ENCODE data around the gene CENPV. TPM values are rescaled to one million over a fixed set of nuclear protein-coding genes. Genes with fewer than 3 reads are reported as not detected.

CENPV gene
- total and polyA plus RNA-seq, 10 of the 15 experiments (the other 5 are each of a cell fraction or from before 2014, with no cell fraction given): 22.5 to 98.6 (median 80.8) TPM

- ChIA-PET SMC1A (ENCODE audit: uncharacterized antibody, unreplicated experiment) (interaction anchor here (0.8 to 4.9 kb wide), 23 partner anchors 9 to 225 kb away, joined by 3 to 103 read pairs (median 8); partner anchors contain the start of genes CENPV, TRPV2 and UBB), POLR2A (interaction anchor here (0.5 to 2.4 kb wide), 5 partner anchors 11 to 78 kb away, joined by 3 to 20 read pairs (median 6); partner anchors contain the start of genes CENPV, TRPV2 and UBB), CTCF (interaction anchor here (0.6 to 6.2 kb wide), 32 partner anchors 11 to 225 kb away, joined by 3 to 152 read pairs (median 10); partner anchors contain the start of genes CENPV and TRPV2), RAD21 (ENCODE audit: unreplicated experiment) (interaction anchor here (1.0 to 7.1 kb wide), 14 partner anchors 16 to 225 kb away, joined by 3 to 86 read pairs (median 12); partner anchors contain the start of genes TRPV2 and UBB)
- H3K36me3 ChIP-seq (ENCODE audit: control insufficient read depth in 2 of 2, insufficient read depth in 2 of 2, low read length in 1 of 2): no peaks in the 10 kb centered on the region
- no peak for DNase-seq (ENCODE audit: low read depth, low spot score)
- H3K4me1 ChIP-seq (ENCODE audit: control insufficient read depth, insufficient read depth, low read length): peaks cover 3% of the 10 kb centered on the region; the same call in 1 of the 2 replicates
- H3K4me3 ChIP-seq: no peak overlapping the region
- in situ Hi-C loops (cut with MboI): loop anchor here (5.0 kb wide), 1 partner anchor 158 kb away; no protein-coding TSS in a partner anchor
- intact Hi-C loops (cut with micrococcal nuclease; ENCODE audit: unreplicated experiment): loop anchor here (1.0 to 5.0 kb wide), 2 partner anchors 51 to 223 kb away; partner anchors contain the start of gene TRPV2
- H3K27me3 ChIP-seq (replicated peaks in 1 of 2; ENCODE audit: control insufficient read depth in 2 of 2, insufficient read depth in 2 of 2, low read length in 1 of 2): no peaks in the 10 kb centered on the region
- FAIRE-seq: no peak
- no peak overlapping the region for H3K4me2 ChIP-seq (ENCODE audit: control insufficient read depth, insufficient read depth)
- H3K9ac ChIP-seq (ENCODE audit: control insufficient read depth, insufficient read depth, low read length): no peak overlapping the region
- no TSS peak for BruUV-seq (replicated peaks)
- H3K79me2 ChIP-seq (ENCODE audit: control insufficient read depth, insufficient read depth, low read length): no peaks in the 10 kb centered on the region
- H3K27ac ChIP-seq (ENCODE audit: control insufficient read depth, insufficient read depth): no peak overlapping the region
- no peak for ATAC-seq
- H4K20me1 ChIP-seq (ENCODE audit: control insufficient read depth, insufficient read depth): no peaks in the 10 kb centered on the region
- no peak for TF ChIP-seq EGR1 (IDR thresholded peaks at IDR 0.05; ENCODE audit: borderline replicate concordance in 1 of 2, low read depth in 2 of 2, low read length in 2 of 2)
- TF ChIP-seq RBBP5 (conservative IDR thresholded peaks at IDR 0.05): no peak
- no peak for TF ChIP-seq MAX (IDR thresholded peaks at IDR 0.05; ENCODE audit: low read depth, low read length)
- no peak for TF ChIP-seq ATF7 (IDR thresholded peaks at IDR 0.05; ENCODE audit: low read depth)
- TF ChIP-seq MEF2B (IDR thresholded peaks at IDR 0.05; ENCODE audit: partially characterized antibody, poor library complexity, severe bottlenecking): no peak
- TF ChIP-seq ELK1 (IDR thresholded peaks at IDR 0.05; ENCODE audit: low read depth, low read length): no peak
- no peak for TF ChIP-seq CEBPB (IDR thresholded peaks at IDR 0.05; ENCODE audit: borderline replicate concordance in 1 of 2, low read depth in 2 of 2, low read length in 2 of 2)
- no peak for TF ChIP-seq CREM (IDR thresholded peaks at IDR 0.05; ENCODE audit: low read depth)
- no peak overlapping the region; the same call in 1 of the 2 replicates for H2AFZ ChIP-seq (ENCODE audit: control insufficient read depth, low read depth, low read length)
- no peaks in the 10 kb centered on the region for H3K9me3 ChIP-seq (replicated peaks; ENCODE audit: control insufficient read depth, insufficient read depth, low read length)
These were observed 11.4 kb upstream of the CENPV start for GRCh38 chr17:16364625-16365024.
